Upper lobe of right lung (tissue), 1 donor: ENCODE data around the gene CNIH2. TPM values are rescaled to one million over a fixed set of nuclear protein-coding genes. Genes with fewer than 3 reads are reported as not detected.
"Not testable (repeated sequence)": the region's sequence is repeated elsewhere in the genome, so short reads cannot be mapped to it uniquely, and the experiment has no call there.

Experiments
- ATAC-seq: fragments of 200-7000 bp; cut with Tn5 transposase; one replicate; pipeline ENCODE4 v1.9.1; 2020; ENCODE audit warnings: mild to moderate bottlenecking, moderate library complexity
- DNase-seq: peaks from one replicate; pipeline ENCODE4 v3.0.0-alpha.2; 2020
- H3K27ac ChIP-seq: fragments of 200-600 bp; one replicate; pipeline ENCODE4 v1.8.0; 2022
- H3K27me3 ChIP-seq: fragments of 200-600 bp; one replicate; pipeline ENCODE4 v1.8.0; 2022; ENCODE audit warnings: mild to moderate bottlenecking
- H3K36me3 ChIP-seq: fragments of 200-600 bp; one replicate; pipeline ENCODE4 v1.8.0; 2022
- H3K4me1 ChIP-seq: fragments of 200-600 bp; one replicate; pipeline ENCODE4 v1.8.0; 2022
- H3K4me3 ChIP-seq: fragments of 200-600 bp; one replicate; pipeline ENCODE4 v1.8.0; 2022; ENCODE audit warnings: mild to moderate bottlenecking
- H3K9me3 ChIP-seq: fragments of 200-600 bp; one replicate; pipeline ENCODE4 v1.8.0; 2022
- CTCF ChIP-seq: fragments of 200-600 bp; IDR thresholded peaks from one replicate; pipeline ENCODE4 v1.8.0; 2022; ENCODE audit warnings: antibody characterized with exemption
- intact Hi-C: fragments of 100-400 bp; cut with DNase I; formaldehyde crosslinking; loops from one replicate; pipeline ENCODE4 v1.11.0; 2022
- total RNA-seq: library from RNA; stranded (reverse); fragmentation: NEBNext Ultra II Directional; extraction: Animal tissue kit (Norgen Biotek cat#: 25700); gene quantifications from one replicate; pipeline ENCODE4 v1.2.1, GENCODE V29; 2021
- donor health status: DM: no; HTN: yes; CAD: no; lungs with severe emphysema.

Gene CNIH2
- total RNA-seq, 1 donor from 2014 or later: 1.6 TPM

GRCh38 chr11:66271816-66272215 lies 6.2 kb upstream of the CNIH2 start:
- peaks cover 16% of the 10 kb centered on the region for H3K4me1 ChIP-seq
- no peaks in the 10 kb centered on the region for H3K9me3 ChIP-seq
- H3K27me3 ChIP-seq: no peaks in the 10 kb centered on the region
- DNase-seq: no peak
- no peak for TF ChIP-seq CTCF
- no peak overlapping the region for H3K27ac ChIP-seq
- H3K4me3 ChIP-seq: no peak overlapping the region
- H3K36me3 ChIP-seq: peaks cover 47% of the 10 kb centered on the region
- intact Hi-C loops: no loop called here
- ATAC-seq: no peak

- TF ChIP-seq CTCF: no peak
- no peak overlapping the region for H3K4me3 ChIP-seq
- ATAC-seq: no peak
Observed at GRCh38 chr11:66272596-66272995, 5.4 kb upstream of the CNIH2 start.

GRCh38 chr11:66274219-66274618 lies 3.8 kb upstream of the CNIH2 start:
- H3K27me3 ChIP-seq: no peaks in the 10 kb centered on the region
- TF ChIP-seq CTCF: no peak
- no peak for DNase-seq
- no peak overlapping the region for H3K27ac ChIP-seq
- peaks cover 47% of the 10 kb centered on the region for H3K36me3 ChIP-seq
- H3K4me3 ChIP-seq: no peak overlapping the region
- H3K4me1 ChIP-seq: peaks cover 19% of the 10 kb centered on the region
- H3K9me3 ChIP-seq: no peaks in the 10 kb centered on the region
- ATAC-seq: no peak
- intact Hi-C loops: no loop called here

More at GRCh38 chr11:66272596-66272995, 5.4 kb upstream of the CNIH2 start:
- intact Hi-C loops: no loop called here
- Histone ChIP-seq H3K27ac (no peak overlapping the region), H3K9me3 (no peaks in the 10 kb centered on the region), H3K27me3 (no peaks in the 10 kb centered on the region), H3K4me1 (peaks cover 18% of the 10 kb centered on the region), H3K36me3 (peaks cover 47% of the 10 kb centered on the region)
- no peak for DNase-seq

- H3K27ac ChIP-seq: no peak overlapping the region
- intact Hi-C loops: no loop called here
- H3K4me3 ChIP-seq: no peak overlapping the region
- DNase-seq: no peak
- H3K27me3 ChIP-seq: no peaks in the 10 kb centered on the region
- no peak for TF ChIP-seq CTCF
- peaks cover 47% of the 10 kb centered on the region for H3K36me3 ChIP-seq
- no peaks in the 10 kb centered on the region for H3K9me3 ChIP-seq
- ATAC-seq: no peak
- H3K4me1 ChIP-seq: peaks cover 8% of the 10 kb centered on the region
Observed at GRCh38 chr11:66275396-66275795, 2.6 kb upstream of the CNIH2 start.

- Histone ChIP-seq H3K9me3 (no peaks in the 10 kb centered on the region), H3K4me1 (peaks cover 3% of the 10 kb centered on the region), H3K27ac (no peak overlapping the region), H3K4me3 (no peak overlapping the region), H3K27me3 (no peaks in the 10 kb centered on the region), H3K36me3 (peaks cover 47% of the 10 kb centered on the region)
- intact Hi-C loops: no loop called here
- TF ChIP-seq CTCF: no peak
- ATAC-seq (no peak), DNase-seq (no peak)
Observed at GRCh38 chr11:66275984-66276612, 1.9 kb upstream of the CNIH2 start.

- ATAC-seq, H3K27ac ChIP-seq, intact Hi-C loops, H3K9me3 ChIP-seq, DNase-seq, H3K27me3 ChIP-seq, H3K4me1 ChIP-seq, H3K4me3 ChIP-seq: not testable (repeated sequence)
- peaks cover 46% of the 10 kb centered on the region for H3K36me3 ChIP-seq
Observed at GRCh38 chr11:66276619-66277018, 1.4 kb upstream of the CNIH2 start.

GRCh38 chr11:66277064-66277463 lies 911 bp upstream of the CNIH2 start:
- DNase-seq, H3K9me3 ChIP-seq, H3K27me3 ChIP-seq, ATAC-seq, intact Hi-C loops, H3K4me3 ChIP-seq, H3K27ac ChIP-seq, H3K4me1 ChIP-seq: not testable (repeated sequence)
- peaks cover 42% of the 10 kb centered on the region for H3K36me3 ChIP-seq
